Effector memory CD8-positive, alpha-beta T cell (primary cell): ENCODE measurements around the gene CCL27.

ENCODE experiments used
- ATAC-seq: fragments of 150-1000 bp; cut with Tn5 transposase; replicated peaks from 2 replicates; pipeline ENCODE4 v1.10.0; 2021; ENCODE audit warnings: mild to moderate bottlenecking, moderate library complexity
- DNase-seq, 3 experiments: peaks; one replicate each; pipeline ENCODE4 v3.0.0; 2021
- H3K27ac Mint-ChIP-seq, 2 donors: one replicate each; pipeline ENCODE4 v1.8.0; 2022; ENCODE audit warnings: mild to moderate bottlenecking in 2 of 2, mixed read lengths in 2 of 2, moderate library complexity in 2 of 2
- H3K27me3 Mint-ChIP-seq, 2 donors: one replicate each; pipeline ENCODE4 v1.8.0; 2022; ENCODE audit warnings: mixed read lengths in 2 of 2
- H3K36me3 Mint-ChIP-seq: one replicate; pipeline ENCODE4 v1.8.0; 2022; ENCODE audit warnings: mild to moderate bottlenecking, moderate library complexity, mixed read lengths; ENCODE audit not compliant: insufficient read depth
- H3K4me1 Mint-ChIP-seq, 2 donors: one replicate each; pipeline ENCODE4 v1.8.0; 2022; ENCODE audit warnings: low read depth in 2 of 2, mixed read lengths in 2 of 2
- H3K4me3 Mint-ChIP-seq, 2 donors: one replicate each; pipeline ENCODE4 v1.8.0; 2022; ENCODE audit warnings: mild to moderate bottlenecking in 2 of 2, mixed read lengths in 2 of 2, moderate library complexity in 2 of 2
- H3K9me3 Mint-ChIP-seq, 2 donors: one replicate each; pipeline ENCODE4 v1.8.0; 2022; ENCODE audit warnings: mixed read lengths in 2 of 2
- total RNA-seq, 9 experiments: gene quantifications; one replicate each; lab custom pipeline; 2026; lab: John Stamatoyannopoulos, UW

Gene CCL27, protein sequence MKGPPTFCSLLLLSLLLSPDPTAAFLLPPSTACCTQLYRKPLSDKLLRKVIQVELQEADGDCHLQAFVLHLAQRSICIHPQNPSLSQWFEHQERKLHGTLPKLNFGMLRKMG
- 0 reads per million in 9 experiments for total RNA-seq

DNA sequence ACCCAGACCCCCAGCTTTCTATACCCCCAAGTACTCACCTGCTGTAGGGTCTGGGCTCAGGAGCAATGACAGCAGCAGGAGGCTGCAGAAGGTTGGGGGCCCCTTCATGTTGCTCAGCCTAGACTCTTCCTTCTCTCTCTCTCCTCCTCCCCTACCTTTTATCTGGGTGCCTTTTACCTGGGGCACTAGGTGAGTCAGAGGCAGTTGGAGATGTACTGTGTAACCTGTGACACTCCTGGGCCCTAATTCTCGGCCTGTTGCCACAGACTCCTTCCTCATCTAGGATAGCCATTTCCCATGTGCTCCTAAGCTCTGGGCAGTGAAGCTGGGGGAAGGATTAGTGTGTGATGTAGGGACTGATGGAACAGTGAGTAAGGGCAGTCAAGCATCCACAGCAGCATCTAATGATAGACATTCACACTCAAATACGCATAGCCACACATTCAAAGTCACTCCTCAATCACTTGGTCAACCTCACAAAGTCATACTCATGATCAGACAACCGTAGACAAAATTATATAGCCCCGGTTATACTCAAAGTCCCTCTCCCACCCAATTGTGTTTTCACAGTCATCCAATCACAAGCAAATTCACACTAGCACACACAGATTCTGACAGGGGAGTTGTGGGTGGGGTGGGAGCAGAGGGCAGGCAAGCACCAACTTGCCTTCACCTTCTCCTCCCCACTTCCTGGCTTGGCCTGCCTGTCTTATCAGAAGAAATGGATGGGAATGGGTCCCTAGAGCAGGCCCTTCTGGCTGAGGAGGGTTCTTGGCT lies at the start of gene CCL27:
Gene CCL27 (minus strand): TSS at position 132 of the 777 bp plus-strand sequence. CDS start 24 bp downstream, at position 108.
- ATAC-seq (no peak), DNase-seq (no peak)
- Mint-ChIP-seq H3K27me3 (no peaks in the 10 kb centered on the region), H3K36me3 (peaks cover 9% of the 10 kb centered on the region), H3K4me3 (peak within 1 kb of the TSS; percentile 23 to 86), H3K9me3 (no peaks in the 10 kb centered on the region), H3K4me1 (peaks cover 34 to 35% of the 10 kb centered on the region in 2 donors), H3K27ac (peak within 1 kb of the TSS; percentile 71 to 96)

DNA sequence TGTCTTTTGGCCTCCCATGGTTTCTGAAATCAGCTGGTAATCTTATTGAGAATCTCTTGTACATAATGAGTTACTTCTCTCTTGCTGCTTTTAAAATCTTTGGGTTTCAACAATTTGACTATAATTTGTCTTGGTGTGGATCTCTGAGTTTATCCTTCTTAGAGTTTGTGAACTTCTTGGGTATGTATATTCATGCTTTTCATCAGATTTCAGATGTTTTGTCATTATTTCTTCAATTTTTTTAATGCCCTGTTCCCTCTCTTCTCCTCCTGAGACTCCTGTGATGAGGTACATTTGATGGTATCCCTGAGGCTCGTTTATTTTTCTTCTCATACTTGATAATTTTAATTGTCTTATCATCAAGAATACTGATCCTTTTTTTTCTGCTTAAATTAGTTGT lies 49.7 kb upstream of the CCL27 start:
- DNase-seq, result no peak
- no peak overlapping the region for H3K4me3 Mint-ChIP-seq

DNA sequence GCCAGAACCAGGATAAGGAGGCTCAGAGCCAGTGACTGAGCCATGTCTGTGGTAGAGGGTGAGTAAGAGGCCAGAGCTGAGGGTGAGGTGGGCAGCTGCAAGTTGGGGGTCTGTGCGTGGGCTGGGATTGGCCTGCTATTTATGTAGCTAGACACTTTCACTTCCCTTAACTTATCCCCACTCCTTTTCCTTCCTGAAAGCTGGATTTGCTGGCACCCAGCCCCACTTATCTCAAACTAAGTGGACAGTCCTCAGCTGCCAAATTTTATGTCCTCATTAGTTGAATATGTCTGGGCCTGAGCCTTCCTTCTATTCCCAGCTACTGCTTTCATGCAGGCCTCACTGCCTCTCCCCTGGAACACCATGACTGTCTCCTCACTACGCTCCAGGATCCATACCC lies 47.6 kb upstream of the CCL27 start, which contains the start of gene CCL21:
Gene CCL21 (minus strand): TSS at position 114 of the 400 bp plus-strand sequence. CDS start 70 bp downstream, at position 44.
- no peak within 1 kb of the TSS for H3K4me3 Mint-ChIP-seq
- no peaks in the 10 kb centered on the region for H3K36me3 Mint-ChIP-seq
- no peak for ATAC-seq
- no peaks in the 10 kb centered on the region for H3K9me3 Mint-ChIP-seq
- no peak within 1 kb of the TSS for H3K27ac Mint-ChIP-seq
- H3K27me3 Mint-ChIP-seq, result peaks cover 20 to 33% of the 10 kb centered on the region in 2 donors
- H3K4me1 Mint-ChIP-seq, result no peaks in the 10 kb centered on the region
- no peak for DNase-seq

More for the DNA sequence above, 49.7 kb upstream of the CCL27 start:
- Mint-ChIP-seq H3K36me3 (no peaks in the 10 kb centered on the region), H3K4me1 (no peaks in the 10 kb centered on the region), H3K27me3 (peaks cover 30 to 53% of the 10 kb centered on the region in 2 donors), H3K27ac (no peak overlapping the region), H3K9me3 (no peaks in the 10 kb centered on the region)
- no peak for ATAC-seq

GRCh38 chr9:34709196-34709978 lies 46.9 kb upstream of the CCL27 start:
- no peaks in the 10 kb centered on the region for H3K9me3 Mint-ChIP-seq
- DNase-seq (no peak), ATAC-seq (no peak)
- no peaks in the 10 kb centered on the region for H3K36me3 Mint-ChIP-seq
- no peaks in the 10 kb centered on the region for H3K4me1 Mint-ChIP-seq
- H3K27ac Mint-ChIP-seq, result no peak overlapping the region
- H3K27me3 Mint-ChIP-seq, result peaks cover 20 to 26% of the 10 kb centered on the region in 2 donors
- no peak overlapping the region for H3K4me3 Mint-ChIP-seq

- DNase-seq (no peak), ATAC-seq (no peak)
- Mint-ChIP-seq H3K27ac (no peak overlapping the region), H3K4me1 (peaks cover 0 to under 1% of the 10 kb centered on the region in 2 donors), H3K4me3 (no peak overlapping the region), H3K9me3 (no peaks in the 10 kb centered on the region), H3K36me3 (no peaks in the 10 kb centered on the region), H3K27me3 (peaks cover 7% of the 10 kb centered on the region in 2 donors)
These were observed 44.7 kb upstream of the CCL27 start for GRCh38 chr9:34707130-34707529.

DNA sequence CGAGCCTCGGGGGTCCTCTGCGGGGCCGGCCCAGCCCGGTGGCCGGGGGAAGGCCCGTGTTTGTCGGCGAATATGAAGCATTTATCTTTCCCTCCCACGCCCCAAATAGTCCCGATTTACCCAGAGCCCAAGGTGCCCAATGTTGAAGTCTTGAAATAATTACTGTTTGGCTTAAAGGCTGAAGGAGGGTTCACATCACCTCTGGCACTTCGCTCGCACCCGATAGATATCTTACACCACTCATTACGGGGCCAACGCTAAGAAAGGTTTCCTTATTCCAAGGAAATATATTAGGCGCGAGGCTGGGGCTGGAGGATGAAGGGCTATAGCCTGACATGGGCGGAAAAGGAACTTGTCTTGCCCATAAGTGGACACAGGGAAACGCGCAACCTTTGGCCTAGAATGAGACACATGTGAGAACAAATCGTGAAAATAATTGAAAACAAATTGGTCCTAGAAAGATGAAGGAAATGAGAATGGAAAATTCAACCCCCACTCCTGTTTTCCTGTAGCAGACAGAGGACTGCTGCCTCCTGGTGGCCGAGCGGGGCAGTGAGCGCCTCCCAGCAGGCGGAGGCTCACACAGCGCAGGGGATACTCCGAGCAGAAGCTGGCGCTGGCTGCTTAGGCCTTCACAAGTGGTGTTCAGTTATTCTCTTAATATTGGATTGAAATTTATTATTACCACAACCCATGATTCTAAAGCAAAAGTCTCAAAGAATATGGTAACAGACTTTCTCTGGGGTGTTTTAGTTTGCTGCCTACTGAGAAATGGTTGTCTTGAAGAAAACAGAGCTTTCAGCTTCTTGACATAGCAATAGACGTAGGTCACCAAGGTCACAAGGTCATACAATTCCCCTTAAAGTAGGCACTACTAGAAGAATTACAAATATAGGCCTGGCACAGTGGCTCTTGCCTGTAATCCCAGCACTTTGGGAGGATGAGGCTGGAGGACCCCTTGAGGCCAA lies 39.6 kb upstream of the CCL27 start:
- Mint-ChIP-seq H3K4me3 (peak overlapping the region; percentile 48 to 73), H3K27ac (no peak overlapping the region), H3K27me3 (peaks cover 11 to 15% of the 10 kb centered on the region in 2 donors), H3K36me3 (no peaks in the 10 kb centered on the region), H3K9me3 (no peaks in the 10 kb centered on the region), H3K4me1 (peaks cover 0 to 7% of the 10 kb centered on the region in 2 donors)
- DNase-seq (peak; percentile 72 to 75 (median 75)), ATAC-seq (peak; percentile 78)

DNA sequence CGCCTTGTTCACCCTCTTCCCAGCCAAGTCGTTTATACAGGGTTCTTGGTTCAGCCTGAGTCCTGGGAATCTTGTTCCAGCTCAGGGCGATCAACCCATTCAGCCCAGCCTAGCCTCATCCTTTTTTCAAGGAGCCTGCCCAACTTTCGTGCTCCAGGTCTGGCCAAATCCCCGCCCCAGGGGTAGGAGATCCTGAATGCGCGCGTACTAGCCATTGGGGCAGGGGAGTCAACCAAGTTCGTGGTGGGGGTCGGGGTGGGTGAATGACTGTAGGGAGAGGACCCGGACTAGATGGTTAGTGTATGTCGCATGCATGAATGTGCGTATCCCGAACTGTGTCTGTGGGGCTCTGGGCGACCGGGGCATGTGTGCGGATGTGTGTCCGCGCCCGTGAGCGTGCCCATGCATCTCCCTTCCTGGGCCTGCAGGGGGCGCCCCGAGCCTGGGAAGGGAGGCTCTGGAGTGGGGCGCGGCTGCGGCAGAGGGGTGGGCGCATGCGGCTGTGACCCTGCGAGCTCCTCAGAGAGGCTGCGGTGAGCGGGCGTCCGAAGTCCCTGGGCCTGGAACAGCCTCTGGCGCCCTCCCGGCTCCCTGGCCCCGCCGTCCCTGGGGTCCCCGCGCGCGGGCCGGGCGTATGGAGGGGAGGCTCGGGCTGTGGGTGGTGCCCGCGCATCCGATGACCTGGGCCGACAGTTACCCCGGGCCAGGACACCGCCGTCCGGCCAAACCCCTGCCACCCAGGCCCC lies 38.7 kb upstream of the CCL27 start:
- ATAC-seq, result peak; percentile 87

GRCh38 chr9:34694811-34695210 lies 32.4 kb upstream of the CCL27 start:
- Mint-ChIP-seq H3K27me3 (peaks cover 12 to 18% of the 10 kb centered on the region in 2 donors), H3K9me3 (no peaks in the 10 kb centered on the region), H3K4me1 (no peaks in the 10 kb centered on the region), H3K27ac (no peak overlapping the region), H3K4me3 (no peak overlapping the region), H3K36me3 (no peaks in the 10 kb centered on the region)
- ATAC-seq (no peak), DNase-seq (no peak)

More for the DNA sequence above, 38.7 kb upstream of the CCL27 start:
- H3K4me3 Mint-ChIP-seq, result peak overlapping the region; percentile 48 to 73
- no peaks in the 10 kb centered on the region for H3K36me3 Mint-ChIP-seq
- peaks cover 11 to 15% of the 10 kb centered on the region in 2 donors for H3K27me3 Mint-ChIP-seq
- peaks cover 0 to 7% of the 10 kb centered on the region in 2 donors for H3K4me1 Mint-ChIP-seq
- DNase-seq, result peak; percentile 70 to 76 (median 71)
- no peak overlapping the region for H3K27ac Mint-ChIP-seq
- H3K9me3 Mint-ChIP-seq, result no peaks in the 10 kb centered on the region

- H3K27ac Mint-ChIP-seq, result no peak overlapping the region
- DNase-seq (no peak), ATAC-seq (no peak)
- peaks cover 0 to 1% of the 10 kb centered on the region in 2 donors for H3K4me1 Mint-ChIP-seq
- H3K4me3 Mint-ChIP-seq, result no peak overlapping the region
- no peaks in the 10 kb centered on the region for H3K36me3 Mint-ChIP-seq
- peaks cover 21 to 26% of the 10 kb centered on the region in 2 donors for H3K27me3 Mint-ChIP-seq
- H3K9me3 Mint-ChIP-seq, result no peaks in the 10 kb centered on the region
These were observed 31.1 kb upstream of the CCL27 start for GRCh38 chr9:34693560-34693959.

DNA sequence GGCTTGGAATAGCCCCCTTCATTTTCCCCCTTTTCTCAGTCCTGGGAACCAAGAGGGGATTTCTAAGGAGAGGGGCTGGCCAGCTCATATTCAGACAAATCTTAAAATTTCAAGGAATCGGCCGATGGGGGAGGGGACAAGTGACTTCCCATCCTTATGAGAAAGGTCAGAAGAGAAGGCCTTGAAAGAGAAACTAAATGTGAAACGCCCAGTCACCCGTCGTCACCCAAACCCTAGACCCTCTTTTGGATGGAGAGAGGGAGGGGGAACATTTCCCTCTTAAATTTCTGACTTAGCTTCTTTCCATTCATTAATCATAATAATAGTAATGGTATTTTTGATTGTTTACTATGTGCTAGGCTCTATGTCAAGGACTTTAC lies 29.5 kb upstream of the CCL27 start:
- Mint-ChIP-seq H3K36me3 (no peaks in the 10 kb centered on the region), H3K27ac (no peak overlapping the region), H3K27me3 (peaks cover 27 to 34% of the 10 kb centered on the region in 2 donors), H3K4me1 (peaks cover 0 to 1% of the 10 kb centered on the region in 2 donors), H3K4me3 (no peak overlapping the region), H3K9me3 (no peaks in the 10 kb centered on the region)
- no peak for ATAC-seq
- no peak for DNase-seq

DNA sequence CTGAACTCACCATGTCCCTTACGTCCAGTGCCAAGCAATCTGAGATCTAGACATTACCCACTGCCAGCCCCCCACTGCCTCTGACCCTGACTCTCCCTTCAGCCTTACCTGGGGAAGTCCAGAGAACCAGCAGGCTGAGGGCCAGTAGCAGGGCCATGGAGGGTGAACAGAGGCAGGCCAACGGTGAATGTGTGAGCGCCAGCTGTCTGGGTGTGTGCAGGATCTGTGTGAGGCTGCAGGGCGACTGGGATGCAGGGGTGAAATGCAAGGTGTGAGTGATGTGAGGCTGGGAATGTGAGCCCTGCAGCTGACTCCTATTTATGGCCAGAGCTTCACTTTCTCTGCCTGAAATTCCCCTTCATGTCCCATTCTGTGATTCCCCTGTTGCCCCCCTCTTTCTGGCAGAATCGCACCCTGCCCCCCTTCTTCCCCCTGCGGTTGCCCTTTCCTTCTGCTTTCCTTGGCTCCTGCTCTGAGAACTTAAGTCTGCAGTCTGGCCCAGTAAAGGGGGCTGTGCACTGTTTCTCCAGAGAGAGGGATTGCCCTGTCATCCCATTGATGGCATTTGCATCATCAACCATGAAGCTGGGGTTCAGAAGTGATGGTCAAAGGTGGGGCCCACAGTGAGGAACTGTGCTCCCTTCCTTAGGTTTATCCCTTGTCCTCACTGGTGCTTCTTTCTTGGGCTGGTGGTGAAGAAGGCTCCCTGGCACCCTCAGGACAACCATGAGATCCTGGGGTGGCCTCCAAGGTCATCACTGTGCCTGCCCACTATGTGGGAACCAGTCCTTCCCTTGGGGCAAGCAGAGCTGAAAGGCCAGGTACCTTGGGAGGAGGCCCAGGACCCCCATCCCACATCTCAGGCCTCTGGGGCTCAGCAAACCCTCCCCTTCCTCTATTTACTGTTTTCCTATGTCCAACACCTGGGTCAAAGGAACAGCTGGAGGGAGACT lies 28.8 kb upstream of the CCL27 start, which contains the start of gene CCL19:
Gene CCL19 (minus strand): TSS at position 294 of the 953 bp plus-strand sequence. CDS start 137 bp downstream, at position 157.
- Mint-ChIP-seq H3K27ac (no peak within 1 kb of the TSS), H3K27me3 (peaks cover 27 to 40% of the 10 kb centered on the region in 2 donors)

More for the DNA sequence above, 28.8 kb upstream of the CCL27 start, which contains the start of gene CCL19:
- peaks cover 0 to 1% of the 10 kb centered on the region in 2 donors for H3K4me1 Mint-ChIP-seq
- ATAC-seq, result no peak
- H3K9me3 Mint-ChIP-seq, result no peaks in the 10 kb centered on the region
- H3K36me3 Mint-ChIP-seq, result no peaks in the 10 kb centered on the region
- DNase-seq, result no peak
- H3K4me3 Mint-ChIP-seq, result no peak within 1 kb of the TSS
